HG02798 (cell line): Measurements from ENCODE around the gene PMP22.
A peak's percentile ranks its signal among the peaks of the same experiment; 100 is the strongest.
"Not testable (repeated sequence)": the region's sequence is repeated elsewhere in the genome, so short reads cannot be mapped to it uniquely, and the experiment has no call there.

Experiments used
- ATAC-seq: cut with Tn5 transposase; IDR thresholded peaks from one replicate; pipeline ENCODE4 v1.9.1; 2021; ENCODE audit warnings: mild to moderate bottlenecking; ENCODE audit not compliant: unreplicated experiment, poor library complexity

PMP22 gene

DNA sequence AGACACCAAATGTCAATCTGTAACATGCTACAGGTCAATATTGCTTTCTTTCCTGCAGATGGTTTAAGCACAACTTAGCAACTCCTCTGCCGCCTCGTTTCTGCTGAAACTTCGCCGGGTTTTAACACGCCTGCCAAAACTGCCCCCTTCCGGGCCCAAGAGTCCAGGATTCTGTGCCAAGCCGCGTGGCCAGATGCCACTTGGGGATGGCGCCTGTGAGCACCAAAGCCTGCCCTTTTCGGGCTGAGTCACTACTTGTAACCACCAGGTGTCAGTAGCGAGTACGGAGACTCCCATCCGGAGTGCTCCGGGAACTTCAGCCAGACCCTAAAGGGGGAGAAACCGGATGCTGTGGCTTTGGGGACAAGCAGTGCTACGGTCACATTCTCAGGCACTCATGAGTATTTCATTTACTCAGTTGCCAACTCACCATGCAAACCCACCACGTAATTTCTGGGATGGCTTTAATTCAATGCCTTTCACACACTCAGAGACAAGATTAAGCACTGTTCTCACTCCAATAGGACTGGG lies 7.8 kb downstream of the PMP22 start:
- ATAC-seq: peak; percentile 82

DNA sequence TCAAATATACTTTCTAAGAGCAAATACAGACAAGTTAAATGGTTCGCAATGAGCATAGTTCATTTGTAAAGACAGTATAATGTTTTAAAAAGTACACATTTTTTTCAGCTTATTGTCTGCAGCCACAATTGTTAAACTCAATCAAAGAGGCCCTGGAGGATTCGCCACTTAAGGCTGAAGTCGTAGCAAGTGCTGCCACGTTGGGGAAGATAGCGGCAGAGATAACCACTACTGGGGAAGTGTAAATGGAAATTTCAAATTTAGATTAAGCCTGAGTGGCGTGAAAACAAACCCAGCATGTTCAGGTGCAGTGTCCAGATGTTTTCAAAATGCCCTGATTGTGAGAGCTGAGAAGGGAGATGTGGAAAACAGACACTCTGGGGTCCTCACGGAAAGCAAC lies 8.4 kb downstream of the PMP22 start:
- no peak for ATAC-seq

DNA sequence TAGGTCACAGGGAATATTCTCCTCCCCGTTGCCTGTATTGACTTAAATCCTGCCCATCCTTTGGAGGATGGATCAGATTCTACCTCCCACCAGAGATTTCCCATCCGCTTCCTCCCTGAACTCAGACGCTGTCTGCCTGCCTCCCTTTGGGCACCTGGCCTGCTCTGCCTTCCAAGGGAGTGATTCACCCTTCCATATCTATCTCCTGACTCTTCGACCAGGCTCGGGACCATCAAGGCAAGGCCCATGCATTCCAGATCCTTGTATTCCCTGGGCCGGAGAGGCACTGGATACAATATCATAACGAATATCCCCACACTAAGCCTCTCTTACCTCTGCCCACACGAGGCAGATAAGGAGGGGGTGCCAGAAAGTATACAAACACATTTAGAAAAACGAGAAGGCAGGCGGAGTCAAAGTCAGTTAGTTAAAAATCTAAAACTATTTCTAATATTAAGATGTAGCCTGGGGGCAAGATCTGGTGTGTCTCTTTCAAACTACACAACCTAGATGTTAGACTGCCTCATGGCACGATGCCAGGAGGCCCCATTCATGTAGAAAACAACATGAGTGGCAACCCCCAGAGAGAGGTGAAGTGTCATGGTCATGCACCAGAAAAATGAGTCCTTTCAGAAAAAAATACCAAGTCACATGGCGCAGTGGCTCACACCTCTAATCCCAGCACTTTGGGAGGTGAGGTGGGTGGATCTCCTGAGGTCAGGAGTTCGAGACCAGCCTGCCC lies 9.2 kb downstream of the PMP22 start:
- ATAC-seq: no peak

DNA sequence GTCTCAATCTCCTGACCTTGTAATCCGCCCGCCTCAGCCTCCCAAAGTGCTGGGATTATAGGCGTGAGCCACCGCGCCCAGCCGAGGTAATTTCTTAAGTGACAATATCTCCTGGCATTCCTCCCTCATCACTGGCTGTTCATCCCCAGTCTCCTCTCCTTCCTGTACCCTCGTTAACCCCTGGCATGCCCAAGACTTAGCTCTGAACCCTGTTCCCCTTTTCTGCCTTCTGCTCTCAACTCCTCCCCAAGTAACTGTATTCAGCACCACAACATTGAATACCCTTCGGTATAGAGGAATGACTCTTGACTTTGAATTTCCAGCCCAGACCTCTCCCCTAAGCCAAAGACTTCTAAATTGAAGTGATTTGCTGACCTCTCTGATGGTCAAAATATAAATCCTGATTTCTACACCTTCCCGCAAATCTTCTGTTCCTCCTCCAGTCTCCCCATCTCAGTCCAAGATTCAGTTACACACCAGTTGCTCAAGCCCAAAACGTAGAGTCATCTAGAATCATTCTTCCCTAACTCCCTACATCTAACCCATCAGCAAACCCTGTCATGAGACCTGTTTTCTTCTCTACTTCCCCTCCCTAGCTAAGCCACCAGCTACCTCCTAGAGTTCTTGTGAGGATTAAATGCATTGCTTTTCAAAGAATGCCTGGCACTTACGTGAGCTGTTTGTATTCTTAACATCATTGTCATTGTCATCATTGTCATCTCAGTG lies 14.8 kb downstream of the PMP22 start:
- ATAC-seq: no peak

DNA sequence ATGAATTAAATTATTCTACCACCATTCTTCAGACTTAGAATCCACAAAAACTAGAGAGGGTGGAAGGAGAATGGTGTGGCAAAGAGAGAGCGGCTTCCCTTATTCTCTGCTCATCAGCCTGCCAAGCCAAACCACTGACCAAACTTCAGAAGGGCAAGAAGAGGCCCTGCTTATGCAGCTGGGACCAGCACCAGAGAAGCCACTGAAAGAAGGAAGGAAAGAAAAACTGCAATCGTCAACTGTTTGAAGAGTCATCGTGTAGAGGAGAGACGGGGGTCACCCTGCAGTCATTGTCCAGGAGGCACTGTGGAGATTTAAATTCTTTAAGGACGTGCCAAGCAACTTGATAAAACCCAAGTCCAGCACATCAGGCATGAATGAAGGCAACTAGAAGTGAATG lies 15.6 kb downstream of the PMP22 start:
- no peak for ATAC-seq

DNA sequence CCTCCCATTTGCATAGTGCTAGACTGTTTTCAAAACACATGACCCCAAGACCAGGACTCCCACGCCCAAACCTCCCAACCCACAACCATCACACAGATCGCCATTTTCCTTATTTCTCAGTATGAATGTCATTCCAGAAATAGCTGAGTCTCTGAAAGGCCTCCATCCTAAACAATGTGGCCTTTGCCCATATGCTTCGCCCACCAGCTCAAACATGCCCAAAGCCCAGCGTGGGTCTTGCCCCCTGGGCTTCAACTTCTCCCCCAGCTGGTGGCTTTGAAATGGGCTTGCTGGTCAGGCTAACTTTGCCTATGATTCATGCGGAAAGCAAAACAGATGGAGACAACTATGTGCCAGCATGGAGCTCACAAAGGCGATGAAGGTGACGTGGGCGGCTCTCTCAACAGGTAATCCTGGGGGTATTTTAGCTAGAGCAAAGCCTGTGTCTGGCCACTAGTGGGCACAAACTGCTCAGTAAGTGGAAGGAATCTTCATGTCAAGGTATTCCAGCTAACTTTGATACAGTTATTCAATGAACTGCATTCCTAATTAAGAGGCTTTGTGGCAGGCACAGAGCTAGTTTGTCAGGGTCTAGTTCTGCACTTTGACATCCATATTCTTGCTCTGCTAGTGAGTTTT lies 17.1 kb downstream of the PMP22 start:
- no peak for ATAC-seq

DNA sequence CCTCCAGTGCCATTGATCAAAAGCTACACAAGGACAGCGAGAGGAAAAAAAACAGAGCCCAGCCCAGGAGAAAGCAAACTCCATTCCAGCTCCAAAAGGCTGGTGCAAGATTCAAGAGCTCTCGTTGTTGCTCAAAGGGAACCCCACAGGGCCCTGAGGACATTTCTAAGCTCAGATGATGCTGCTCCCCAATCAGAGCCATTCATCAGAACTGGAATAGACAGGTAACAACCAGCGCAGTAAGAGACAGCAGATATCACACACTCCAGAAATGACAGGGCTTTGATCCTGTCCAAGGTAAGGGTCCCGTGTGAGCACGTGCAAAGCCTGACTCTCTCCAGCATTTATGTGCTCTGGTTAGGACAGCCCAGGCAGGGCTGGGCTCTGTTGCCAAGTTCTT lies 20.1 kb downstream of the PMP22 start:
- no peak for ATAC-seq

DNA sequence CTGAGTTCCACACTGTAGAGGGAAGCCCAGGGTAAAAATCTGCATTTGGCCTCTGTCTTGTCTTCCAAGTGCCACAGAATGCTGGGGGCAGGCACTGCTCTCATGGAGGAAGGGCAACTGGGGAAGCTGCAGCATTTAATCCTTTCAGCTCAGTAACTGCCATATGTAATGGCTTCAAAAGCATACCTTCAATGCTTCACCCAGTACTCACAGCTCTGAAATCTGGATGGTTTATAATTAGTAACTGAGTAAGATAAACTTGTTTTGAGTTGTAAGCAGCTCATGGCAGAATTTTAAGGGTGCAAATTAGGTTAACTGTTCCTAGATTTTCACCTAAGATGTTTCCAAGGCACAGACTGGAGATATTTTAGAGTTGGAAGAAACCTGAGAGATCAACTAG lies 24.5 kb downstream of the PMP22 start:
- ATAC-seq: no peak

DNA sequence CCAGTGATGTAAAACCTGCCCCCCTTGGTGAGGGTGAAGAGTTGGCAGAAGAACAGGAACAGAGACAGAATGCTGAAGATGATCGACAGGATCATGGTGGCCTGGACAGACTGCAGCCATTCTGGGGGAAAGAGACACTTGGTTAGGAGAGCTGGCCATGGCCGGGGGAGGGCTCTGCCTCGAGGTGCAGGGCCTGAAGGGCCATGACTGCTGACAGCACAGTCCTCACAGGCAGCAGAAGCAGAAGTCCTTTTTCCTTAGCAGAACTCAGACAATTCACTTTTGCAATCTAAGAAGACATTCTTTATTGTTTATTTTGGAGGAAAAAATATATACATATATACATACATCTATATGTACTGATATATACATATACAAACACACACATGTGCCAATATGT lies 25.6 kb downstream of the PMP22 start:
- ATAC-seq: no peak

DNA sequence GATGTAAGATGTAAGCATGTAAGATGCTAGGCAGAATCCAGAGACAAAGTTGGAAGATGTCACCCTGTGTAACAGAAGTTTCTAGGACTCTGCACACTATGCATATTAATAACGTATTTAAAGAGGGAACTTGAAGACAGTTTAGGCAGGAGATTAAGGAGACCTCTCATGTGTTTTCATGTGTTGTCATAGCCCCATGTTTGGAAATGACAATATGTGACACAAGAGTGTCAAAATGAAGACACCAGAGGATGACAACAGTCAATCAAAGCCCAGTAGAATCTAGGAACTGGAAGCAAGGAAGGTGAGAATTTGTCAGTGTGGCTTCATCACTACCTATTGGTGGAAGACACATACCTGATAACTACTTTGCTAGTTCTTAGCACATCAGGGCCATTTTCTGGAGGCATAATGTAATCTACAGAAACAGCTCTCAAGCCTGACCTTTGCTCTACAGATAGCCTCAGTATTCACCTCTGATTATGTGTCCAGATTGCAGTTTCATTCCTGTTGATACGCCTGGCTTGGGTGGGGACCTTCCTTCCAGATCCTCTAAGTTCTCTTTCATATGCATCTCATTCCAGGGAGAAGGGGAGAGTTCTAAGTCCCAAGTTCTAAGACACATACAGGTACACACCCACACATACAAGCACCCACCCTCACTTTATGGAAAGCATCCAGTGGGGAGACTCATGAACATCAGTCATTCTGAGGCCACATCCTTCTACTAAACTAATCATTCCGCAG lies 26.3 kb downstream of the PMP22 start:
- no peak for ATAC-seq

DNA sequence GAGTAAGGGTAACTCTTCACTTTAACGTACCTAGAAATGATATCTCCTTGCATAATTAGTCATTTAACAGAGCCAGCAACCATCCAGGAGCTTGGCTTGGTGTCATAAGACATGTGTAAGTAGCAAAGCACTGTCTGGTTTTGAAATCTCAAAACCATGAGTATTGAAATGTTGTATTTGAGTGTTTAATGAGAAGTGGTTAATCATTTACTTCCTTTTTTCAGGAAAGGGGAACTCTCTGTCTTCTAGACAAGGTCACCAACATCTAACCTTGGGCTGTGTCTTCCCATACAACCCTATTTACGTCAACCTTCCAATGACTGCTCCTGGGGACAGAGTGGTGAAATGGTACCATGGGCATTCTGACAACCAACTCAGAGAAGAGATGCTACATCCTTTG lies 27.1 kb downstream of the PMP22 start:
- no peak for ATAC-seq

DNA sequence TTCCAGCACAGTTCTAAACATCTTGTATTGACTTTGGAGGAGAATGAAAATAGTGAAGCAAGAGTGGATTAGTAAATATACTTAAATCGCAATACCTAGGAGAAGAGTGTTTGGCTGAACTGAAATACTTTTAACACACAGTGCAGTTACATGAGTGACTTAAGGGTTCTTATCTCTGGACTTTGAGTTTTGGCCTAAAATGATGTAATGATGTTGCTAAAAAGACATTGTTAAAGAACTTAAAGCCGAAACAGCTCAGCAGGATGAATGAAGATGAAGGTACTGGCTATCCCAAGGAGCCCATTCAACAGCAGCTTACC lies 28.1 kb downstream of the PMP22 start:
- ATAC-seq: no peak

DNA sequence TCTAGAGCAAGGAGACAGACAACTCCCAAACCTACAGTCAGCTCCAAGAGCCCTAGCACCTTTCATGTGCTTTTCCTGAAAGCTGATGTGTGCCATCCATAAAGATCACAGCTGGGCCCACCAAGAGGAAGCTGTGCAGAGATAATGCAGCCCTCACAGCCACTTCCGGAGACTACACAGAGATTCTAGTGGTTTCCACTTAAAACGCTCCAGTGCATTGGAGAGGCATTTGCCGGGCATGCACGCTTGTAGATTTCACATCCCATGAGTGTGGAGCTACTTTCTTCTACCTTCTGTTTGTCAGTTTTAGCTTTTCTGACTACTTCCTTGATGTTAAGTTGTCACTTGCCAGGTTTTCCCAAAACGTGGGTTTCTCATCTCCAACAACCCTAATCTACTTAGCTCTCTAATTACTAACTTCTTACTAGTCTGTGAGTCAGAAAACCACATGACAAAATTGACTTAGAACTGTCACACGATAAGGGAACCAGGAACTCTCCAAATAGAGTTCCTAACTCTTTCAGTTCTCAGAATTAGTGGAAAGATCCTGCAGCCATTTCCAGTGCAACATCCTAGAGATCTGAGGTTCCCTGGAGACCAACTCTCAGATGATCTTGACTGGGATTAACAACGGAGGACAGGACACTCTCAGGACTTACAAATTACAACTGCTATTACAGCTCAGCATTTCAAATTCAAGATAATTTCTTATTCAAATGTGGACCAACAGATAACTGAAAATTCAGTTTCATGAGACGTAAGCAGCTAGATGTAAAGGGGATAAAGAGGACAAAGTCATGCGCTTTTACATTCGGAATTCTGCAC lies 28.6 kb downstream of the PMP22 start:
- ATAC-seq: no peak

DNA sequence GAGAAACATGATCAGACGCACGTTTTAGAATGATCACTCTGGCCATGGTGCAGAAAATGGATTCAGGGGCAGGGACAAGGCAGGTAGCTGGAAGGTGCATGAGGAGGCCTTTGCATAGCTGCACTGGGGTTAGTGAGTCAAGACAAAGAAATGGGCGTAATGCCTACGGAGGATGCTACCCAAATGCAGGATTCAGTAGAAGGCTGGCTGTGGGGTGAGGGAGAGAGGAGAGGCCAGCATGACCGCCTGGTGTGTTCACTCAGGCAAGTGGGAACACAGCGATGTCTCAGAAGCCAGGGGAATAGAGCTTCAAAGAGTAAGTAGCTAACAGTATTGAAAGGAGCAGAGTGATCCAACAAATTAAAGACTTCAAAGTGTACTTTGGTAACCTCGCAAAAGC lies 31.2 kb downstream of the PMP22 start:
- no peak for ATAC-seq

DNA sequence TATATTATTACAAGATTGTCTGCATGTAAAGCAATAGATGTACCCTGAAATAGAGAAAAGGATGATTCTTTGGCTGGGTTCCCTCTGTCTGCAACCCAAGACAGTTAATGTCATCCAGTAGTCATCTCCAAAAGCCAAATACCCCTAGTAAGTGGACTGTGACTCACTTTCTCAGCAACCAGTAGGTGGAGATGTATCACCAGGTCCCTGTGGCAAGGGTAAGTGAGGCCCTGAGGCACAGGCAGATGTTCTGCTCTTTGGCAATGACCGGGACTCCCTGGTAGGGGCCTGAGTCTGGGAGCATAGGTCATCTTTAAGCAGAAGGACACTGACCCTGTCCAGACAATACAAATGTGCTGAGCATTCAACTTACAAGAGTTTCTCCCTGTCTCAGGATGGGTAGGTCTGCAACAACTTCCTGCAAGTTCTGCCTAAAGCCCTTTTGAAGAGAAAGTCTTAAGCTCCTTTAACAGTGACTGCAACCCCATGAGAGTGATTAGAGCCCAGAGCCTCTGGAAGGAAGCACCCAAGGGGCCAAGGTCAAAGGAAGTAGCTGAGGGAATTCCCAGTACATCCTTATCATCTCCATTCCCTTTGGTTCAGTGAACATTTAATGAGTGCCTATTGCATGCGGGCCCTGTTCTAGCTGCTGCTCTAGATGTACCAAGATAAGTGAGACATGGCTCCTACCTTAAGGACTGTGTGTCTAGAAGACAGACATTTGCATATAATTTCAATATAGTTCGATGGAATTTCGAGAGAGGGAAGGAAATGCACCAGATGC lies 31.9 kb downstream of the PMP22 start:
- no peak for ATAC-seq

DNA sequence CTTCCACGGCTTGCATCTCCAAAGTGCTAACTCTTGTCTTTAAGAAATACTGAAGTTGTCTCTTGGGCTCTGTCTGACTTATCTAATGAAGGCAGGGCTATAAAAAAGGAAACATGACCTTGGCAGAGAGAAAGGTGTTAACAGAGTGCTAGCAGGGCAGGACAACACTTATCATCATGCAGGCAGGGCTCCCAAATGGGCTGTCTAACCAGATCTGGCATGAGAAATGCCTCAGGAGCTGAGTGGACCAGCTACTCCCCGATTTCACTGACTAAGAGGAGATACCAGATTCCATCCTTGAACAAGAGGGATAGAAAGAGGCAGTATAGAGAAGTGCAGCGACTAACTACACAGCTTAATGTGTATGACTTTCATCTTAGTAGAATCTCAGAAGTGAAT lies 32.6 kb downstream of the PMP22 start:
- ATAC-seq: no peak

DNA sequence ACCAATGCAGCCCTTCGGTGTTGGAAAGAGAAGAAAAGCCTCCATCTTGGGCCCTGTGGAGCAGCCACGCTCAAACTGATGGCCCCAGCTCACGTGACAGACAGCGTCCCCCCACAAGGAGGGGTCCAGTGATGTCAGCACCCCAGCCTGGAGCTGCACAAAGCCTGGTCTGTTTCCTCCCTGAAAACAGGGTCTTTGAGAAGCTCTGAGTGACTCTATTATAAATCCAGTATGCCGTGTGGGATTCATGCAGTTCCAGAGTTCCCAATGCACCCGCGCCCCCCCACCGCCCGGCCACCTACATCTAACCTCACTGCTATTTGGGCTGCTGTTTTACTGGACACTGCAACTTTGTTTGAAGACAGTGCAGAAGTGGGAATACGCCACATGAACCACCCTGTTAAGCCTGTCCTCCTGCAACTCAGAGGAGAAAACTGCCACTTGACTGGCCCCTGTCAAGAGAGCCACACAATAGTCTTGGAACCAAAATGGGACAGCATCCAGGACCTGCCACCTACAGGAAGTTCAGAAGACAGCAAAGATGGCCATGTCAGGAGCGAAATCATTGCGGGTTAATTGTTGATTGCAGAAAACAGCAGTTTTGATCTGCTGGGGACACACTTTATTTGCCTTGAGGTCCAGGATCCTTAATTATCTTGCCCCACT lies 33.1 kb downstream of the PMP22 start:
- ATAC-seq: no peak

DNA sequence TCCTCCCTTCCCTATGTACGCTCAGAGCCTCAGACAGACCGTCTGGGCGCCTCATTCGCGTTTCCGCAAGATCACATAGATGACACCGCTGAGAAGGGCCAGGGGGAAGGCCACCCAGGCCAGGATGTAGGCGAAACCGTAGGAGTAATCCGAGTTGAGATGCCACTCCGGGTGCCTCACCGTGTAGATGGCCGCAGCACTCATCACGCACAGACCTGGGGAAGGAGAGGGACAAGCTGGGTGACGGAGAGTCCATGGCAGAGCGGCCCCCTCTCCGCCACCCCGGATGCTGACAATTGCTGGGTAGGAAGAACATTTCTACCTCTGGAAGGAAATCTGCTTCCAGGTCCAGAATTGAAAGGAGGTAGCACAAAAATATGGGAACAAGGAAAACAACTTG lies 34.3 kb downstream of the PMP22 start:
- no peak for ATAC-seq

DNA sequence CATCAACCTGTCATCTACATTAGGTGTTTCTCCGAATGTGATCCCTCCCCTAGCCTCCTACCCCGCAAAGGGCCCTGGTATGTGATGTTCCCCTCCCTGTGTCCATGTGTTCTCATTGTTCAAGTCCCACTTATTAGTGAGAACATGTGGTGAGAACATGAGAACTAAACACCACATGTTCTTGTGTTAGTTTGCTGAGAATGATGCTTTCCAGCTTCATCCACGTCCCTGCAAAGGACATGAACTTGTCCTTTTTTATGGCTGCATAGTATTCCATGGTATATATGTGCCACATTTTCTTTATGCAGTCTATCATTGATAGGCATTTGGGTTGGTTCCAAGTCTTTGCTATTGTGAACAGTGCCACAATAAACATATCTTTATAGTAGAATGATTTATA lies 43.3 kb downstream of the PMP22 start:
- not testable (repeated sequence) for ATAC-seq
